Measurements from ENCODE around the gene ADAP1.
"Not testable (repeated sequence)": the region's sequence is repeated elsewhere in the genome, so short reads cannot be mapped to it uniquely, and the experiment has no call there.

Gene ADAP1

DNA sequence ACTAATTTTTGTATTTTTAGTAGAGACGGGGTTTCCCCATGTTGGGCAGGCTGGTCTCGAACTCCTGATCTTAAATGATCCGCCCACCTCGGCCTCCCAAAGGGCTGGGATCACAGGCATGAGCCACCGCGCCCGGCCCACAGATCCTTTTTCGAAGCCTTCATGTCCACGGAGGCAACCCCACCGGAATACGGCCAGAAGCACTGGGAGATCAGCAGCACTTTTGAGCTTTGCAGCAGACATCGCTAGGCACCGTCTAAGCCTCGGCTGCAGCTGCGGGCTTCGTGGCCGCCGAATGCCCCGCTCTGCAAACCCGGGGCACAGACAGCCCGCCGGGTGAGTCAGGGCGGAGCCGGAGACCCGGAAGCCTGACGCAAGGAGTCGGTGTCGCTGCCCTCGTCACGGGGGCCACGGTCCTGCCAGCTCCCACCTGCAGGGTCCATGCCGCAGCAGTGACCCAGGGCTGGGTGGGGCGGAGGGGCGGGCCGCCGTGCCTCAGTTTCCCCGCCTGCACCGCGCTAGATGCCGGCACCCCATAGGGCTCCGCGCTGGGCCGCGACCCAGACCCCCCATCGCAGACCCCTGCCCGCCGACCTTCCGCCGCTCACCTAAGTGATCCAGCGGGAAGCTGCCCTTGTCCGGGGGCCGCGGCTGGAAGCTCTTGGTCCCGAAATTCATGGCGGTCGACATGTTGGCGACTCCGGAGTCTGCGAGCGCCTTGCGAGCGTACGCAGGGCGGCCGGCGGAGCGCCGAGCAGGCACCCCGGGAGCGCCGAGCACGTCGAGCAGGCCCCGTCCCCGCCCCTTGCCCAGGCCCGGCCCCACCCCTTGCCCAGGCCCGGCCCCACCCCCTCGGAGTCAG lies 20.6 kb upstream of the ADAP1 start, which contains the start of gene COX19:
Gene COX19 (minus strand): TSS at position 730 of the 862 bp plus-strand sequence. CDS start 40 bp downstream, at position 690.
- peak; percentile 80 to 89 (median 88) for DNase-seq (ENCODE audit: low read depth in 3 of 3)

DNA sequence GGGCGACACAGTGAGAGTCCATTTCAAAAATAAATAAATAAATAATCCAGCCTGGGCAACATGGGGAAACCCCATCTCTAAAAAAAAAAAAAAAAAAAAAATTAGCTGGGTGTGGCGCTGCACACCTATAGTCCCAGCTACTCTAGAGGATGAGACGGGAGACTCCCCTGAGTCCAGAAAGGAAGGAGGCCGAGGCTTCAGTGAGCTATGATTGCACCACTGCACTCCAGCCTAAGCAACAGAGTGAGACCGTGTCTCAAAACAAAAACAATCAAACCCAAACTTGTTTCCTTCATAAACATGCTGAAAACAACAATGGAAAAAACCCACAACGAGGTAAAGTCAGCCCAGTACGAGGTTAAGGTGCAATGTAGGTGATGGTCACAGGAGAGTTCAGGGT lies 19.7 kb upstream of the ADAP1 start:
- DNase-seq (ENCODE audit: low read depth in 3 of 3): no peak

DNA sequence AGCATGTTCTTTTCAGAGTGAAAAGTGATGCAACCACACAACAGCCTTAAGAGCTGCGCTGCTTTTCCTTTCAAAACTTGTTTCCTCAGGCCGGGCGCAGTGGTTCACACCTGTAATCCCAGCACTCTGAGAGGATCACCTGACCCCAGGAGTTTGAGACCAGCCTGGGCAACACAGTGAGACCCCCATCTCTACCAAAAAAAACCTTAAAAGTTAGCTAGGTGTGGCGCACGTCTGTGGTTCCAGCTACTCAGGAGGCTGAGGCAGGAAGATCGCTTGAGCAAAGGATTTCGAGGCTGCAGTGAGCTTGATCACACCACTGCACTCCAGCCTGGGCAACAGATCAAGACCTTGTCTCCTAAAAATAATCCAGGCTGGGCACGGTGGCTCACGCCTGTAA lies 18.8 kb upstream of the ADAP1 start:
- no peak for DNase-seq (ENCODE audit: low read depth in 3 of 3)

DNA sequence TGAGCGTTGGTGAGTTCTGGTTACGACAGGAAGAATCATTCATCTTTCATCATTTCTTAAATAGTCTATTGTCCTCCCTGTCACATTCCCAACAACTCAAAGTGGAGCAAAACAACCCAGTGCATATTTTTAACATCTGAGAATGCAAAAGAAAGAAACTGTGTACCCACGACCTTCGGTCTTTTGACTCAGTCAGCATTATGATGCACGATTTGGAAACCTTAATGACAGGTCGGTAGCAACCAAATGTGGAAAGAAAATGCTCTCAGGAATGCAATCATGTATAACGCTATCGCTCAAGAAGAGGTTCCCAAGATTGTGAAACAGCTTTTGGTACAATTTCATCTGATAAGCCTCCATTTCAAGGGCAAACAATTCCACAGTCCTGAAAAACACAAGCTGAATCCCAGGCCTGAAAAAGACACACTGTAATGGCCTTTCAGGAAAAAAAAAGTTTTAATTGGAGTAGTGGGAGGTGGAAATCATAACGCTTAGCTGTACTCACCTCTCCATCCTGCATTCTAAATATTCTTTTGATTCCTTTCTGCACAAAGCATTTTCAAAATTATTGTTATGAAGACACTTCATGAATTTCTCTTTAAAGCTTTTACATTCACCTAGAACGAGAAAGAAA lies 18.3 kb upstream of the ADAP1 start:
- DNase-seq (ENCODE audit: low read depth in 3 of 3): no peak

DNA sequence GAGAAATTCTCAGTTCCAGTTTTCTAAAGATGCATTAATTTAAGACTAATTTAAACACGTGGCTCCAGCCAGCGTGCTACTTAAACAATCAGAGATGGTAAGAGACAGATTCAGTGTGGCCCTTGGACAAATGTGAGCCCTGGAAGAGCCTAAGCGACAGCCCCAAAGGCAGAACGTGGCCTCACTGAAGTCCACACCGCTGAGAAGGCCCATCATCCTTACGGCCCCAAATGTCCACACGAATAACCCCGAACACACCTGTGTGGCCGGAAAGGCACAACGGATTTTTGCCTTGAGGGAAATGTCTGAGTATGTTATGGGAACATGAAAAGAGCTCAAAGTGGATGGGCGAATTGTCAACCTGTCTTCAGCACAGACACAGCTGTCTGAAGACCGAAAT lies 17.6 kb upstream of the ADAP1 start:
- no peak for DNase-seq (ENCODE audit: low read depth in 3 of 3)

DNA sequence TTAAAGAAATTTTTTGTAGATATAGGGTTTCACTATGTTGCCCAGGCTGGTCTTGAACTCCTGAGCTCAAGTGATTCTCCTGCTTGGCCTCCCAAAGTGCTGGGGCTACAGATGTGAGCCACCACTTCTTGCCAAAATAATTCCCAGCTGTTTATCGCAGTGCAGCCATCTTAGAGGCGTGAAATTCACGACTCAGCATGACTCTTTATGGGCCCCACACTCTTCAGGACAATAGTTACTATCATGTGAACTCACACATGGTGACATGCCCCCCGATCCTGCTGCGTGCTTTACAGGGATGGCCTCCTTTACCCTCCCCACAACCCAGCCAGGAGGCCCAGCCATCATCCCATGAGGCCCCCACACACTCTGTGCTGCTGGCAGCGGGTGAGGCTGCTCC lies 16.3 kb upstream of the ADAP1 start:
- DNase-seq (ENCODE audit: low read depth in 3 of 3): no peak

DNA sequence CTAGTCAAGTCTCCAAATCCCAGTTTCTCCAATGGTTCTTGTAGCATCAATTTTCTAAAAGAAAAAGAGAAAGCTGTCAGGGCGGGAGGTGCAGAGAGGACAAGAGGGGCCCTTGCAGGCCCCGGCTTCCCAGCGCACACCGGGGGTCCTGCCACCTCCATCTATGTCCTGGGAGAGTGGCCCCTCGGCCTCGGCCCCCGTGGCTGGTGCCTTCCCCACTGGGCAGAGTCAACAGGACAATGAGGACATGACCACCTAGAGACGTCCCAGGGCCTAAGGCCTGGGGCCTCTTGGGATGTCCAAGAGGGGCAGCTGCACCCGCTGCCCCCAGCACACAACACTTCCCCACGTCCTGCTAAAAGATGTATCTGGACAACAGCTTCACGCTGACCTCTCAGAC lies 14.9 kb upstream of the ADAP1 start:
- DNase-seq (ENCODE audit: low read depth in 3 of 3): no peak

DNA sequence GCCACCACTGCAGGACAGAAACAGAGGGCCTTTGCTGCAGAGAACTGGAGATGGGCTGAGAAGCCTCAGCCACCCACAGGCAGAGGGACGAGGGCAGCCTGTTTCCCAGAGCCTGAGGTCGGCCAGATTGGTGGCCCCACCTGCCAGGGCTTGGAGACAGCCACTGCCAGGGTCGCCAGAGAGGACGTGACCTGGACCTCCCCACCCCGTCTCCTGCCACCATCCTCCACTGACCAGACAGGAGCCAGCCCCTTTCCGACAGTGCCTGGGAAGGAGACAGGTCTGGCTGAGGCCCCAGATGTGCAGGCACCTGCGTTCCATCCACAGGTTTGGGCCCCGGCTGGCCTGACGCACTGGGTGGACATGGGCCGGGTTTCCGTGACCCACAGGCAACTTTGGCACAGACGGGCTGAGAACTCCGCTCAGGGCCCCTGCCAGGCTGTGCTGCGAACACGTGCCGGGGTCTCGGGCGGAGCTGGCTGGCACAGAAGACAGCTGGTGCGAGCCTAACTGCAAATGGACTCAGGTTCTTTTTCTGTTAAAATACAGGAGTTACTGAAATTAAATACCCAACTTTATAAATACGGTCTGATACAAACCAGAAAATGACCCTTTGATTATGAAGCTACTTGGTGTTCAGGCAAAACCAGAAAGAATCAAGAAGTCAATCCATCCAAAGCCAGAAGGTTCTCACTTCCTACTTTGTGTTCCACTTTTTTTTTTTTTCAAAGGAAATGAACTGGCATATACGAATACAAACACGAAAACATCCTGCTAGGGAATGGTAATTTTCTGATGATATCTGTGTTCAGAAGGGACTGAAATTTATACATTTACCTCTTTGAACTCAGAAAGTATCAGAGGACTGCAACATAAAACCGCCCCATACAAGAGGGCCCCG lies 14.0 kb upstream of the ADAP1 start:
- DNase-seq (ENCODE audit: low read depth in 3 of 3): no peak

DNA sequence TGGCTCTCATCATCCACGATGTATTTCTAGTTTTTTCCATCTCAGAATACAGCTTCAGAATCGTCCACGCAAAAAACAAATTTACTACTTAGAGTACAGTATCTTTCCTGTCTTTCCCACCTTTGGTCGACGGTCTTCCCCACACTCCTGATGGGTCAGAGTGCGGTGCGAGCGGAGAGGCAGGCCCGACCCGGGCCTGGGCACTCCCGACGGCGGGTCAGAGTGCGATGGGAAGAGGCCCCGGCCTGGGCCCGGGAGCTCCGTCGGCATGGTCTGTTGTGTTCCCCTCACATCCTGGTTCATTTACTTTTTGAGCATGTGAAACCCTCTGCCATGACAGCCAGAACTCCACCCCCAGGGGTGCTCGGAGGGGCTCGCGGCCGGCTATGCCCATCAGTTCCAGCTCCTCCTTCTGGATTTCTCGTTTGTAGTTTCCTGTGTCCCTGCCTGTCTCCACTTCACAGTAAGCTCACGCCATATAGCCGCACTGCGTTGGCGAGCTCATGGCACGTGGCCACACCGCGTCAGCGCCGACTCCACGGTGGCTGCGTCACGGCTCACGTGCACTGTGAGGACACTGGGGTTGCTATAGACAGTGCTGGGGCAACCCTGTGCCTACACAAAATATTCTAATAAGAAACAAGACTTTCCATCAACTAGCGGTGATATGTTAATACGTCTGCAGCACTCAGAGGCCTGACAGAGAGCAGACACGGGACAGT lies 13.0 kb upstream of the ADAP1 start:
- DNase-seq (ENCODE audit: low read depth in 3 of 3): no peak

DNA sequence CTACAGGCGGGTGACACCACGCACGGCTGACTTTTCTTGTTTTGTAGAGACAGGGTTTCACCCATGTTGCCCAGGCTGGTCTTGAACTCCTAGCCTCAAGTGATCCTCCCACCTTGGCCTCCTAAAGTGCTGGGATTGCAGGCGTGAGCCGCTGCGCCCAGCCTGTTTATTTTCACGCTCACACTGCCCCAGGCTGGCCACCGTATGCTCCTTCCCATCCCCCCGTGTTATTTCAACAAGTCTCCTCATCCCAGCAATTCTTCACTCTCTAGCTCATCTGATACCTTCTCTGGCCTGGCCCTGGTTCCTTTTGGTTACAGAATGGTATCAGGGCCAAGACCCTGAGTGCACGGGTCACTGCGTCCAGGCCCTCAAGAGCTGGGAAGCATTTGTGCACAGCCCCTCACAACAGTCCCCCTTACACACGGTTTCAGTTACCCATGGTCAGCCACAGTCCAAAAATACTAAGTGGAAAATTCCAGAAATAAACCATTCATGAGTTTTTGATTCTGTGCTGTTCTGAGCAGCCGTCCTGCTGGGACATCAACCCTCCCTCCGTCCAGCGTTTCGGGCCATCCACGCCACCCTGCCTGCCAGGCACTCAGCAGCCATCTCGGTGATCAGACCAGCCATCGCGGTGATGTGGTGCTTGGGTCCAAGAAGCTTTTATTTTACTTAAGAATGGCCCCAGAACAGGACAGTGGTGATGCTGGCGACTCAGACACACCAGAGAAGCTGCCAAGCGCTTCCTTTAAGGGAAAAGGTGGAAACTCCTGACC lies 12.0 kb upstream of the ADAP1 start:
- no peak for DNase-seq (ENCODE audit: low read depth in 3 of 3)

DNA sequence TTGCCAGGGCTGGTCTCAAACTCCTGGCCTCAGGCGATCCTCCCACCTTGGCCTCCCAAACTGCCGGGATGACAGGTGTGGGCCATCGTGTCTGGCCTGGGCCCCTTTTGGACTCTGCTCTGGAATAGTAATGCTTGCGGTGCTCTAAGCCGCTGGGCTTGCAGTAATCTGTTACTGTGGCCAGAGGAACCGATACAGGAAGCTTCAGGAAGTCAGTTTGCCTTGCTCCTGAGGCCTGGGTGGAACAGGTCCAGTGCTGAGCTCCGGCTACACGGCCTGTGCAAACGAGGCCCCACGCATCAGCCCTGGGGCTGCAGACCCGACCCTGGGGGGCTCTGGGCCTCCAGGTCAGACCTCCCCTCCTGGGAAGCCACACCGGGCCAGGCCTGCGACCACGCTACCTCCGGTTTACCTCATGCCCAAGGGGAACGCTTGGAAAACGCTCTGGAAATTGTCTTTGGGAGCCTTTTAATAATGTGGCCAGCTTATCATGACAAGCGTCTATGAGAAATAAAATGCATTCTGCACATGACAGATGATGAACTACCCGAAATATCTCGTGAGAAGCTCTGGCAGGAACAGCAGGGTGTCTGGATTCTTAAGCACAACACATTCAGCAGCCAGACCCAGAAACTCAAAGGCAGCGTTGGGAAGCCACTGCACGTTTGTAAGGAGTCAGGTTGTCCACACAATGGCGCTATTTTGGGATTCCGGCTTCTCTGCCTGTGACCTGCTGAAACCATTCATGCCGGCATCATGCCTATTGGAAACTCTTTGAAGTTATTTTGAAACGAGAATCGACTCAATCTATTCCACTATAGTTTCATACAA lies 10.1 kb upstream of the ADAP1 start:
- DNase-seq (ENCODE audit: low read depth in 3 of 3): no peak

DNA sequence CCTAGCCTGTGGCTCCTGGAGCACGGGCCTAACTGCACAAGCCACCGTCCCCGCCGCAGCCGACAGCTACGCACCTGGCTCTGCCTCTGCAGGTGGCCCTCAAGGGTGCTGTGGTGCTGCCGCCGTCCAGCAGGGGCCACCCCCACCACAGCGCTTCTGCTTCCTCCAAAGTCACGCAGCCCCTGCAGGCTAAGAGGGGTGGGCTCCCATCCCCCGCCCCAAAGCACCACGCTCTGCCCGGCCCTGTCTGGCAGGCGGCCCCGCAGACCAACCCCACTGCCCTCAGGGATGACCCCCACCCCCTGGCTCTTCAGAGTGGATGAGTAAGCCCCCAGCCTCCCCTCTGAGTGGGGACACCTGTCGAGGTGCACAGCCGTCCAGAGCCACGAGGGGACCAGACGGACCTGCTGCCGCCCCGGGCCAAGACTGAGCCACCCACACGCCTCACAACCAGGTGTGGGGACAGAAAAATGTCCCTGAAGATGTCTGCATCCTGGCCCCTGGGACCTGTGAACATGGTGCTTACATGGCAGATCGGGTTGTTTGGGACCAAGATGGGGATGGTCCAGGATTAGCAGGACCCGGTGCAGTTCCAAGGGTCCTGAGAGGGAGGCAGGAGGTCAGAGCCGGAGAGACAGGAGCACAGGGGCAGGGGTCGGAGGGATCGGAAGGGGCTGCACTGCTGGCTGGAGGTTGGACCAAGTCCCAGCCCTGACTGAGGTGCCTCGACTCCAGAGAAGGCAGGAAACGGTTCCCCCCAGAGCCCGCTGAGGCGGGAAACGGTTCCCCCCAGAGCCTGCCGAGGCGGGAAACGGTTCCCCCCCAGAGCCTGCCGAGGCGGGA lies 9.0 kb upstream of the ADAP1 start:
- DNase-seq (ENCODE audit: low read depth in 3 of 3): no peak

DNA sequence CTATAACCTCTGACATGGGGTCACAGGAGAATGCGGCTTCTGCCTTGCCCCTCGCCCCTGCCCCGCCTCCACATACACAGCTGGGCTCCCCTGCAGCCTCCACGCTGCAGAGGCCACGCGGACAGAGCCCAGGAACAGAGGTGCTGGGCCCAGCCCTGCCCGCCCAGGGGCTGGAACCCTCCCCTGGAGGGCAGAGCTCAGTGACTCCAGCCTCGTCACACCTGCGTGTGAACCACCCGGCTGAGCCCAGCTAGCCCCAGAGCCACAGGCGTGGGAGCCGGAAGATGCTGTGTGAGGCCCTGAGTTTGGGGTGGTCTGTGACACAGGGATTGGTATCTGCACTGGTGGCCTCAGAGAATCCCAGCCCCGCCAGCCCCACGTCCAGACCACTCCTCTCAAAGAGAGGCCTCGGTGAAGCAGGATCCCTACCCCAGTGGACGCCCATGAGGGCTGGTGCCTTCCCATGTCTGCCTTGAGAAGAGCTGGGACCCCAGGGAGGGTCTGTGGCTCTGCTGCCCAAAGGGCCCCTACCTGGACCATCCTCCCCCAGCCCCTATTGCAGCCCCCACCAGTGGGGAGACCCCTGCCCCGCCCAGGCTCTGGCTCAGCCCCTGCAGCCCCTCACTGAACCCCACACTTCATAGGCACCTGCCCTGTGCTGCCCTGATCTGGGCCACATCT lies 8.1 kb upstream of the ADAP1 start:
- no peak for DNase-seq (ENCODE audit: low read depth in 3 of 3)

DNA sequence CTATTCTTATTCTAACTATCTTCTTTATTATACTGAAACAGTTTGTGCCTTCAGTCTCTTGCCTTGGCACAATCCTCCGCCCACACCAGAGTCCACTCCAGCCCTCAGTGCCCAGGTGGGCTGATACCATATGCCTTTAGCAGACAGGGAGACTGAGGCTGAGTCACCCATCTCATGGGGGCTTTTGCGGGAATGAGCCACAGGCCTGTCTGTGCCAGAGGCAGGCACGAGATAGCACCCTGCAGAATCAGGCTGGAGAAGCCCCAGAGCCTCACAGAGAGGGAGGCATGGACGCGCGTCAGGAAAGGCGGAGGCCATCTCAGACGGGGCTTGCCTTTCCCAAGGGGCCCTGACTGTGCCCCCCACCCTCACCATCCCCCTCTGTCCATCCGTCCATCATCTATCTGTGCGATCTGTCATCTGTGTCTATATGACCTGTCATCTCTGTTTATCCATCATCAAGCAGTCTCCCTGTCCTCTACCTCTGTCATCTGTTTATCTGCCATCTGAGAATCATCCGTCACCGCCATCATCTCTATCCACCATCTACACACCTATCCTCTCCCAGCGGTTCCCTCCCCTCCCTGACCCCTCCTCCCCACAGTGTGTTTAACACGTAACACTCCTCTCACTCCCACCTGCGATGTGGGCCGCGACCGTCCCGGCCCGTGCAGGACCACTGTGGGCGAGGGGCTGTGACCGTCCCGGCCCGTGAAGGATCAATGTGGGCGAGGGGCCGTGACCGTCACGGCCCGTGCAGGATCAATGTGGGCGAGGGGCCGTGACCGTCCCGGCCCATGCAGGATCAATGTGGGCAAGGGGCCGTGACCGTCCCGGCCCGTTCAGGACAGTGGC lies 7.3 kb upstream of the ADAP1 start:
- no peak for DNase-seq (ENCODE audit: low read depth in 3 of 3)

DNA sequence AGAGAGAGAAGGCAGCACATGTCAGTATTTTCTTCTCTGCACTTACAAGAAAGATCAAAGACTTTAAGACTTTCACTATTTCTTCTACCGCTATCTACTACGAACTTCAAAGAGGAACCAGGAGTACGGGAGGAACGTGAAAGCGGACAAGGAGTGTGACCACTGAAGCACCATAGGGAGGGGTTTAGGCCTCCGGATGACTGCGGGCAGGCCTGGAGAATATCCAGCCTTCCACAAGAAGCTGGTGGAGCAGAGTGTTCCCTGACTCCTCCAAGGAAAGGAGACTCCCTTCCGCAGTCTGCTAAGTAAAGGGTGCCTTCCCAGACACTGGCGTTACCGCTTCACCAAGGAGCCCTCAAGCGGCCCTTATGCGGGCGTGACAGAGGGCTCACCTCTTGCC lies 6.5 kb upstream of the ADAP1 start:
- DNase-seq (ENCODE audit: low read depth in 3 of 3): not testable (repeated sequence)

DNA sequence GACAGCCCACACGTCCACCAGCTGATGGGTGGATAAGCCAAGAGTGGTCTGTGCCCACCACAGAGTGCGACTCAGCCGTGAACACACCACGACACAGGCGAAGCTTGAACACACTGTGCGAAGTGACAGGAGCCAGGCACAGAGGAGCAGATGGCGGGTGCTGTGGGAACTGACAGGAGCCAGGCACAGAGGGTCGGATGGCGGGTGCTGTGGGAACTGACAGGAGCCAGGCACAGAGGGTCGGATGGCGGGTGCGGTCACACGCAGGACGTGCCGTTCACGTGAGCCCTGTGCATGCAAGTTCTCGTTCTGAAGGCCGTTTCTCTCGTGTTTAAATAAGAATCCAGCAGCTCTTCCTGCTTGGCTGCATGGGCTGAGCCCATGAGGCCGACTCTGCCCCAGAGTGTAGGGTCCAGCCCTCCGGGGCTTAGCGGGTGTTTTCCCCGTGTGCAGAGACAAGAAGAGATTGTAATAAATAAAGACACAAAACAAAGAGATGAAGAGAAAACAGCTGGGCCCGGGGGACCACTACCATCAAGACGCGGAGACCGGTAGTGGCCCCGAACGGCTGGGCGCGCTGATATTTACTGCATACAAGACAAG lies 5.9 kb upstream of the ADAP1 start:
- DNase-seq (ENCODE audit: low read depth in 3 of 3): no peak

DNA sequence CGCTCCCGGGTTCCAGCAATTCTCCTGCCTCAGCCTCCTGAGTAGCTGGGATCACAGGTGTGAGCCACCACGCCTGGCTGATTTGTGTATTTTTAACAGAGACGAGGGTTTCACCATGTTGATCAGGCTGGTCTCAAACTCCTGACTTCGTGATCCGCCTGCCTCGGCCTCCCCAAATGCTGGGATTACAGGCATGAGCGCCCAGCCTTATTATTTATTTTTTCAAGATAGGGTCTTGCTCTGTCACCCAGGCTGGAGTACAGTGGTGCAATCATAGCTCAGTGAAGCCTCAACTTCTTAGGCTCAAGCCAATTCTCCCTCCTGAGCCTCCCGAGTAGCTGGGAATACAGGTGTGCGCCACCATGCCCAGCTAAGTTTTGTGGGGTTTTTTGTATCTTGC lies 5.3 kb upstream of the ADAP1 start:
- not testable (repeated sequence) for DNase-seq (ENCODE audit: low read depth in 3 of 3)
